ENCODE measurements around the gene UNC5B. TPM values are rescaled to one million over a fixed set of nuclear protein-coding genes. Genes with fewer than 3 reads are reported as not detected.

The UNC5B gene
- total RNA-seq, 1 donor from 2014 or later = 0.63 TPM

DNA sequence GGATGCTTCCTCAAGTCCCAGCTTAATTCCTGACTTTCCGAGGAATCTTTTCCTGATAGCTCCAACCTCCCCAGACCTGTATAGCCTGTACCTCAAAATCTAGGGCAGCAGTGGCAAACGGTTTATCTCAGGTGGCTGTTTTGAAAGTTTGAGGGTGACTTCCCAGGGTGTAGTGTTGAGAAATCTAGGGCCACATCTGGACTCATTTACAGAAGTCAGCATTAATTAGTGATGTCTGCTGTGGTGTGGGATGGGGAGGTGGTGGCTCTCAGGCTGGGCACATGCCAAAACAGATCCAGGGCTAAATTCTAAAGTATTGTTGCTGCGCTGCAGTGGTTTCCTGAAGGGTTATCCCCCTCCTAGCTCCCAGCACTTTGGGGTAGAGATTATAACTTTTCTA, 38.0 kb downstream of the UNC5B start:
- no peak overlapping the region for H3K4me3 ChIP-seq (ENCODE audit: low read depth, low read length)
- DNase-seq (ENCODE audit: low read depth) = no peak
- TF ChIP-seq, protein P1, sequence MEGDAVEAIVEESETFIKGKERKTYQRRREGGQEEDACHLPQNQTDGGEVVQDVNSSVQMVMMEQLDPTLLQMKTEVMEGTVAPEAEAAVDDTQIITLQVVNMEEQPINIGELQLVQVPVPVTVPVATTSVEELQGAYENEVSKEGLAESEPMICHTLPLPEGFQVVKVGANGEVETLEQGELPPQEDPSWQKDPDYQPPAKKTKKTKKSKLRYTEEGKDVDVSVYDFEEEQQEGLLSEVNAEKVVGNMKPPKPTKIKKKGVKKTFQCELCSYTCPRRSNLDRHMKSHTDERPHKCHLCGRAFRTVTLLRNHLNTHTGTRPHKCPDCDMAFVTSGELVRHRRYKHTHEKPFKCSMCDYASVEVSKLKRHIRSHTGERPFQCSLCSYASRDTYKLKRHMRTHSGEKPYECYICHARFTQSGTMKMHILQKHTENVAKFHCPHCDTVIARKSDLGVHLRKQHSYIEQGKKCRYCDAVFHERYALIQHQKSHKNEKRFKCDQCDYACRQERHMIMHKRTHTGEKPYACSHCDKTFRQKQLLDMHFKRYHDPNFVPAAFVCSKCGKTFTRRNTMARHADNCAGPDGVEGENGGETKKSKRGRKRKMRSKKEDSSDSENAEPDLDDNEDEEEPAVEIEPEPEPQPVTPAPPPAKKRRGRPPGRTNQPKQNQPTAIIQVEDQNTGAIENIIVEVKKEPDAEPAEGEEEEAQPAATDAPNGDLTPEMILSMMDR (conservative IDR thresholded peaks at IDR 0.05; ENCODE audit: low read depth, low read length) = no peak

DNA sequence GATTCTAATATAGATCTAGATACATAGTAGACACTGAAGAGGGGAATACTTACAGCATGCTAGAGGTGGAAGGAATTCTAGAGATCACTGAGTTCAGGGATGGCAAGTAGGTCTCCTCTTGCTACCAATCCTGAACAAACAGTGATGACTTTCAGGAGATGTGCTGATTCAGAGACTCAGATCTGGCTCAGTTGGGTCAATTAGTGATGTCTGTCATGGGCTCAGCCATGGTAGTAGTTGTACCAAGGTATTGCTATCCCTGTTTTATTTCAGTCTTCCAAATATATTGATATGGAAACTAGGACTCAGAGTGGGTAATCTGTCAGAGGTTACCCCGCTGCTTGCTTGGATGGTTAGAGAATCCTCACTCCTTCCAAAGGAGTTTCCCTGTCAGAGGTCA, 38.5 kb downstream of the UNC5B start:
- no peak for DNase-seq (ENCODE audit: low read depth)
- TF ChIP-seq, protein P1 (conservative IDR thresholded peaks at IDR 0.05; ENCODE audit: low read depth, low read length) = no peak
- no peak overlapping the region for H3K4me3 ChIP-seq (ENCODE audit: low read depth, low read length)

DNA sequence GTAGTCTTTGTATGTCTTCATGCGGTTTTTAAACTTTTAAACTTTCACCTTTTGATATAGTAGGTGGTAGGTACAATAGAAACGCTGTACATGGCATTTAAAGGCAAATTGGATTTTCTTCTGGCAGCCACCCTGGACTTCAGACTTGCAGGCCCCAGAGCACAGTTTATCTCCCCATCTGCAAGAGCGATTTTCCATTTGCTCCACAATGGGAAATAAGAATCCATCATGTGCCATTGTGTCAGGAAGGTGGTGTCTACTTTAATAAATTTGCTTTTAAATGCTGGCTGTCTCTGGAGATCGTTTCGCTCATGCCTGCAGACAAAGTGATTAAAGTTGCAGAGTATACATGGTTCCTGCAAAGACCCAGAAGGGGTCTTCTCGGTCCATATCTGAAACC, 38.9 kb downstream of the UNC5B start:
- DNase-seq (ENCODE audit: low read depth) = no peak
- no peak overlapping the region for H3K4me3 ChIP-seq (ENCODE audit: low read depth, low read length)
- TF ChIP-seq, protein P1 (conservative IDR thresholded peaks at IDR 0.05; ENCODE audit: low read depth, low read length) = no peak

DNA sequence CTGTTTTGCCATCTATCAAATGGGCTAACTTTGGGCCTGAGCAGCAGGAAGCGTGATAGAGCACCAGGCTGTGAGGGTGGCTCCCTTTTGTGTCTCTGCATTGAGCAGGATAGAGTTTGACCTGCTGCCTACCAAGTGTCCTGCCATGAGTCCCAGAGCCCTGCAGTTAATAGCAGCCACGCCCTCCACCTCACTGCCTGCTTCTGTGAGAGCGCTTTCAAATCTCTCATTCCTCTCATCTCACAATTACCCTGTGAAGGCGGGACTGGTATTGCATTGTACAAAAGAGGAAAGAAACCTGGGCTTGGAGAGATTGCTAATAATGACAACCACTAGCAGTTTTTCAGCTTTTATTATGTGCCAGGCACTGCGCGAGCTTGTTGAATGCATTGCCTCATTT, 39.9 kb downstream of the UNC5B start:
- no peak for DNase-seq (ENCODE audit: low read depth)
- TF ChIP-seq, protein P1 (conservative IDR thresholded peaks at IDR 0.05; ENCODE audit: low read depth, low read length) = no peak
- no peak overlapping the region for H3K4me3 ChIP-seq (ENCODE audit: low read depth, low read length)

DNA sequence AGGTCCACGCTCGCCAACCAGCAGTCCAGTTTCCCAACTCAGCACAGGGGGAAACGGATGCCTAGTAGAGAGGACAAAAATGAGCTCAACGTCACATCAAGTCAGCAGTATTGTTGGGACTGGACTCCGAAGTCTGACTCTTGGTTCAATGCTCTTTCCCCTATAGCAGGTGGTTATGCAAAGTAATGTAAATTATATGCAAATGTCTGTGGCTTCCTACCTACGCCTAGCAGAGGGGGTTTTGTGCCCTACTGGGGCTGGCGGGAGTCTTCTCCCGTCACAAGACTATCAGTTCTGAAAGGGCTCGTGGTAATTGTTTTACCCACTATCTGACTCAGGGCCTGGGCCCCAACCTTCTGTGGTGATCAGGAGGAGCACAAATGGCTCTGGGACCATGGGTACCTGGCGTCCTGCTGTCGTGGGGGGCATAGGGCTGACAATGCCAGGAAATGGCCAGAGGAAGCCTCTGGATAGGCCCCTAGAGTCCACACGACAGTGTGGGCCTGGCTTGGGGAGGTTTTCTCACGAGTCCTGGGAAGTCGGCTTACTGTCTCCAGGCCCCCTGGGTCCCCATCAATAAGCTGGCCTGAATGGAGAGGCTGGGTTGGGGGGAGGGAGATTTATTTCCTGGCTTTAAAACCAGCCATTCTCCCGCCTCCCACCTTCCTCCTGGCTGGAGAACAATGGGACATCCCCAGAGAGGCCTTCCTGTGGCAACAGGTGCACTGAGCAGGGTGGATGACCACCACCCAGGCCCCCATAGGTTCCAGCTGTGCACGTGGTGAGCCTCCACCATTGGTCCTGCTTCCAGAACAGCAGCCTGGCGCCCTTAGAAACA, 41.8 kb downstream of the UNC5B start:
- TF ChIP-seq, protein P1 (conservative IDR thresholded peaks at IDR 0.05; ENCODE audit: low read depth, low read length) = no peak
- no peak for DNase-seq (ENCODE audit: low read depth)
- H3K4me3 ChIP-seq (ENCODE audit: low read depth, low read length) = no peak overlapping the region

DNA sequence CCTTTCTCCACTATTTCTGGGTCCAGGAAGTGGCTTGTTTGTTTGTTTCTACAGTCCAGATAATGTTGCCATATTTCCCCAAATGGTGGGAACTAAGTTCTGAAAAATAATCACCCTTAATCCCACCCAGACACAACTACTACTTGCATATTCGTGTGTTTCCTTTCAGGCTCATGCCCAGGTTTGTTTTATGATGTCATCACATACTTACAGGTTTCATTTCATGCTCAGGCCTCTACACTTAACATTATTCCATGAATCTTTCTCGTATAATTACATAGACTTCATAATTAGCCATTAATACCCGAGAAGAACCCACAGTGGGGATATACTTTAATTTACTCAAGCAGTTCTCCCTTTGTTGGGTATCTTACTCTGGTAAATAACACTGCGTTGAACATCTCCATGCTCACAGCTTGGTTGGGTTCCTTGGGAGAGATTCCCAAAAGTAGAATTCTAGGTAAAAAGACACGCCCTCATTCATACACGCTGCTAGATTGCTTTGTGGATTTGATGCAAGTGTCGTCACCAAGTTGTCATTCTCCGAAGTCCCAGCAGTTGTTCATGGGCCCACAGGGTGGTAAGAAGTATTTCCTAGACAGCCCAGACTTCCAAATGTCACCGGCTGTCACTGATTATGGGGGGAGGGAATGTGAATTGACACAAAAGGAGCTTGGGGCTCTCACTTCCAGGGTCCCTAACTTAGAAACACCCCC, 42.6 kb downstream of the UNC5B start:
- H3K4me3 ChIP-seq (ENCODE audit: low read depth, low read length) = no peak overlapping the region
- no peak for DNase-seq (ENCODE audit: low read depth)
- TF ChIP-seq, protein P1 (conservative IDR thresholded peaks at IDR 0.05; ENCODE audit: low read depth, low read length) = no peak

Measured in epithelial cell of proximal tubule (primary cell).